Measurements from ENCODE around the gene PLXNA2.

The PLXNA2 gene

DNA sequence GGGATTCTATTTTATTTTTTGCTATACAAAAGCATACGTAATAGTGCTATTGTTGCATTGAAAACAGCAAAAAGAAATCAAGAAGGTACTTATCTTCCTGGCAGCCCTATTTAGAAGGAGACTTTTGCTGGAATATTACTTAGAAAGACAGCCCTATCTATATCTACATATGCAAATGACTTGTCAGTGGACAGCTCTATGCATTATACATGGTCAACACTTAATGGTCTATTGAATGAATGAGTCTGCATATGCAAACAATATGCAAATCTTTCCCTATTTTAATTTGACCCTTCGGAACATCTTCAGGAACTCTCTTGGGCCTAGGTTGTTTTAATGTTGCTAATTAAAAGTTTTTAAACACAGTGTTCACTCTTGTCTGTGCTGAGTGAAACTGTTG, 110.8 kb downstream of the PLXNA2 start:
- no peak for DNase-seq

DNA sequence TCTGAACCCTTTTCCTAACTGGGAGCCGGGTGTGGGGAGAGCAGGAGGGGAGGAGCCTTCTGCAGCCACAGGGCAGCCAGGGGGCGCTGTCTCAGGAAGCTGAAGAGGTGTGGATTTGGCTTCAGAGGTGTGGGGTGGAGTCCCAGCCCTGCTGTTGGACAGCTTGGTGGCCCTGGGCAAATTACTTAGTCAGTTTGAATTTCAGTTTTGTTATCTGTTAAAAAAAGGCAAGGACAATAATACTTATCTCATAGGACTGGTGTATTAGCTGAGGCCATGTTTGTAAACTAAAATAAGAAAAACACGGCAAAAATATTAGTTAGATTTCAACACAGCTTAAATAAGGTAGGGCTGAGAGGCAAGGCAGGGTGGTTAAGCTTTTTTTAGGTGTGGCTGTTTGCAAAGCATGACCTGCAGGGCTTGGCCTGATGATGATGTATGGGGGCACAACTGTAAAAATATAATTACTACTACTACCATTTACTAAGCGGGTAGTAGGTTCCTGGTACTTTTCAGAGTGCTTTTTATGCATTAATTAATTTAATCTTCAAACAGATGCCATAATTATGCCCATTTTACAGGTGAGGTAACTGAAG, 111.8 kb downstream of the PLXNA2 start:
- peak; percentile 41 for DNase-seq

DNA sequence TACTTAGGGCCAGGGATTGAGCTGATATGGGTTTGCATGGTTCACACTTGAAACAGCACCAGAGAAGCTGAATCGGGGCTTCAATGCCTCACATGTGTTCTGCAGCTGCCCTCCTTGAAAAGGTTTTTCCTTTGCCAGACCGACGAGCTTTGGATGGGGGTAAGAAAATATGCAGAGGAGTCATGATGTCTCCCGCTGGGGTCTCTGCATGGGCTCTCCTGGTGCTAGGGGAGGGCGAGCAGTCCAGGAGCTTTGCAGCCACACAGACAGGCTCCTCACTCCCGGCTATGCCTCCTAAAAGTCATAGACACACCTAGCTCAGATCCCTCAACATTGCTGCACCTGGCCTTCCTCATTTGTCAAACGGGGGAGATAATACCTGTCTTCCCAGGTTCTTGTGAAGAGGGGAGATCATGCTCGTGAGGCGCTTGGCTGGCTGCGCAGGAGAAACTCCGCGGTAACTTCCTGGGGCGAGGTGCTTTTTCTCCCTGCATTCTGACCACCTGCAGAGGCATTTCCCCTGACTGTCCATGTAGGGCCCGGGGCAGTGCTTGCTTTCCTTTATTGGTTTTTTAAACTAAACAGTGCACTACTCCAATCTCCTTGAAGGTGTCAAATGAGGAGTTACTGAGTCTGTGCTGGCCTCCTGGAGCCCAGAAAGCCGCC, 112.4 kb downstream of the PLXNA2 start:
- DNase-seq, result no peak

DNA sequence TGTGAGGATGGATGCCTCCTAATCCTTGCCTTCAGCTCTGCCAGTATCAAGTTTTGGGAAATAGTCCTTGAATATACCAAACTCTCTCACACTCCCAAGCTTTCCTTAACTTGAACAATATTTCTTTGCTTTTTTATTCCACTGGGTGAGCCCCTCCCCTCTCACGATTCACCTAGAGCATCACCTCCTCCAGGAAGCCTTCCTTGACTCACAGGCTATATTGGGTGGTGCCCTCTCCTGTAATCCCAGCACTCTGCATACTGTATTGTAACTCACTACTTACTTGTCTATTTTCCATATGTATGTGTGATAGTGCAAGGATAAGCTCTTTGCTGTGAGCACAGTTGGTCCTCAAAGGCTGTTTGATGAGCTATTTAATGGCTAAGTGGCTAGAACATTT, 114.7 kb downstream of the PLXNA2 start:
- DNase-seq, result no peak

DNA sequence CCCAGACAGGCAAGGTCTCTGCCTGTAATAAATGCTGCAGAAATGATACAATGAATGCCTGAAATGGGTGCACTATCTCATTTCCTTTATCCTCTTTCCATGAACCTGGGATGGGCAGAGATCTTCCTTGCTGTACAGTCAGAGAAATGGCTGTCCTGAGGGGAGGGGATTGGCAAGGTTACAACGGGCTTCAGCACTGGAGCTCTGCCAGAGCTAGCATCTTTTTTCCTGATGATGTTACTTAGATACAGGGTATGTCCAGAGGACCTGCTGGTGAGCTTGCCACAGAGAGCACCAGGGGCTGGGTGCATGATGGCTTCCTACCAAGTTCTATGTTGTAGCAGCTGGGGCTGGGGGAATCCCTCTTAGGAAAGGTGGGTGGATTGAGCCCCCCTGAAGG, 115.1 kb downstream of the PLXNA2 start:
- no peak for DNase-seq

DNA sequence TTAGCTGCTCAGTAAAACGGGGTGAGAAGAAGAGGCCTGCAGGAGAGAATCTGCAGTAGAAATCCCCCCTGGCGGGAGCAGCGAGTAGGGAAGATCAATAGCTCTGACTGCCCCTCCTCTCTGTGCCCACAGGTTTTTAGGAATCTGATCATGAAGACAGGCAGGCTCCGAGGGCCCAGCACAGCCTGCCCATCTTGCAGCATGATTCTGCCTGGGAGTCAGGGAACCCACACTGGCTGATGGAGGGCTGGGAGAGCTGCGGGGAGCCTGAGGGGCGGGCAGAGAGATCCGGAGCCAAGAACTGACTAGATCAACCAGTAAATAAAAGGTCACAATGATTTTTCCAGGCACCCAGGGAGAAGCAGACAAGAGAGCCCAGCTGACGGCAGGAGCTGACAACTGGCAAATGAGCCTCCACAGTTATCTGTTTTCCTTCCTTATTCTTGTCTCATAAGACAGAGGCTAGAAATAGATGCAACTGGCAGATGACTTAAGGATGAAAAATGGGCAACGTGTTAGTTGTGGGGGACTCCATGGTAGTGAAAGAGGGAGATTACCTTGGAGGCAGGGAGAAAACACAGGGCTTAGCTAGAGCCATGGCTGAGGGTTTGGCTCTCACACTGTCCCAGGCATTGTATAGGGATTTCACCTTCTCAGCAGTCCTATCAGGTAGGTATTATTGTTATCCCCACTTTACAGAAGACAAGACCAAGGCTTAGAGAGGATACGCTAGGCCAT, 116.2 kb downstream of the PLXNA2 start:
- DNase-seq, result no peak

DNA sequence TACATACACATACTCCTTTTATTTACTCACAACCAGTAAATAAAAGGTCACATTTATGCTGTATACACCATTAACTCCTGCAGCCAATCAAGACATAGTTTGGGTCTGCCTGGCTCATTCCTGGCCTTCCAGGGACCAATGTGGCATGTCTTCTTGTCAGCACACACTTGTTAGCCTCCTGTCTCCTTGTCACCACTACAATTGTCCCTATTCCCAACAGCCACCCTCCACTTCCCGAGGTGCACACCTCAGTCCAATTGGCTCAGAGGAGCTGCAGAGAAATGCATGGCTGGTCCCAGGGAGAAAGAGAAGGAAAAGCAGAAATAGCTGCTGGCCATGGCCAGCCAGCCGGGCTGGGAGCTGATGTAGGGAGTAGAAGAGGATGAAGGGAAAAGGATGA, 116.9 kb downstream of the PLXNA2 start:
- DNase-seq, result no peak

DNA sequence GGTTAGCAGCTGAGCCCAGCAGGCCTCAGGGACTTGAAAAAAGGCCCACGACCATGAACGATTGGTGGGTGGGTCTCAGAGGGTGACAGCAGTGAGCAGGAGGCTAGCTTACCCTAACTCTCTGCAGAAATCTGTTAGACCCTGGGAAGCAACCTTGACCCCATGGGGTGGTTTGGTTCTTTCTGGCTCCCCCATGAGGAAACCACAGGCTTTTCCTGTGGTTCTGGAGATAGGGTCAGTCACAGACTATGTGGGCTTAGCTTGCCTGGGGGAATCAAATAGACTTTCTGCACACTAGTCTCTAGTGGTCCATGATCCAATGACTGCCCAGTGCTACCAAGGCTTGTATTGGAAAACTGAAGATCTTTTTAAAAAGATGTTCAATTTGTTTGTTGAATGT, 118.1 kb downstream of the PLXNA2 start:
- no peak for DNase-seq

DNA sequence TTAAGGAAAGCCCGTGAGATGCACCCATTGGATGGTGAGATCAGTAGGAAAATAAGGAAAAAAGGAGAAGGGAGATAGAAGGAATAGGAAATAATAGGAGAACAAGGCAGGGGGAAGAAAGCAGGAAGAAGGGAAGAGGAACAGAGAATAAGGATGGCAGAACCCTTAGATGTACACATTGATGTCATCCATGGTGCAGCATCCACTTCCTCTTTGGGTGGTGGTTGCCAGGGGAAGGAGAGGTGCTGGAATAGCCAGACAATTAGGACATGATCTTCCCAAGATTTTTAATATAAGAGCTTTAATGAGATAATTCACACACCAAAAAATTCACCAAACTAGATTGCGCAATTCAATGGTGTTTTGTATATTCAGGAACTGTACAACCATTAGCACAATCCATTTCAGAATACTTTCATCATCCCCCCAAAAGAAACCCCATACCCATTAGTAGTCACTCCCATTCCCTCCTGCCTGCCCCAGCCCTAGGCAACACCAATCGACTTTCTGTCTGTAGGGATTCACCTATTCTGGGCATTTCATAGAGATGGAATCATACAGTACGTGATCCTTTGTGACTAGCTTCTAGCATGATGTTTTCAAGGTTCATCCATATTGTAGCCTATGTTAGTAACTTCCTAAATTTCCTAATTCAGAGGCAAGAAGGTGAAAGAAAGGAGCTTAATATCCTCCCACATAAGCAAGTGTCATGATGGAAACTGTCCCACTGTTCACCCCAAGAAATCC, 121.4 kb downstream of the PLXNA2 start:
- no peak for DNase-seq

DNA sequence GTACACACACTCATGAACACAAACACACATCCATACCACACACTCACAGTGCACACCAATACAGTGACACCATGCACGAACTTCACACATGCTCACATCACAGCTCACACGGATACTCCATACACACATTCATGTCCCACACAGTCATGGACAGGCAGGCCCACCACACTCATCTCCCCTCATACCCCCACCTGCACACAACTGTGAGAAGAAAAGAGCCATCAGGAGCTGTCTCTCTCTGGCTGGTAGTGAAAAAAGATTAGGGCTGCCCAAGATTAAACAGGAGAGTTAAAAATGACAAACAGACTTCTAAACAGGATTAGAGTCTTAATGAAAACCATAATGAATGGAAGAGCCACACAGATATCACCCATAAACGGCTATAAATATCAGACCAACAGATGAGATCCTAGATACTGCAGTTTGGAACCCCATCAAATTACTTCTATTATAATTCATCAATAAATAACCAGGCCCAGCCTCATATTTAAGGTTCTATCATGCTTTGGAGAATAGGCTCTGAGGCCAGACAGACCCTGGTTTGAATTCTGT, 122.3 kb downstream of the PLXNA2 start:
- no peak for DNase-seq

DNA sequence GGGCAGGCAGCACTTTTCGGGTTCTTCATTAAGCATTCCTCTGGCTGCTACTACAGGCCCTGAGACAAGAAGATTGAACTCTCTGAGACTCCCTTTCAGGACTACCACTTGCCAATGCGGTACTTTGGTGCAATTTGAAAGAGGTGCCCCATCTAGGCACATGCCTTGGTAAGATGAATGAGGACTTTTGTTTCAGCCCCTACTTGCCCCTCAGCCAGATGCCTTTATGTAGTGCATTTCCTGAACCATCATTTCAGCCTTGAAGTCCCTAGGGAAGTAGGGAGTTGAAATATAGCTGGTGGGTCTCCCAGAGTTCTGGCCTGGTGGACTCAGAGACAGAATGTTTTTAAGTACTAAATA, 123.8 kb downstream of the PLXNA2 start:
- no peak for DNase-seq

DNA sequence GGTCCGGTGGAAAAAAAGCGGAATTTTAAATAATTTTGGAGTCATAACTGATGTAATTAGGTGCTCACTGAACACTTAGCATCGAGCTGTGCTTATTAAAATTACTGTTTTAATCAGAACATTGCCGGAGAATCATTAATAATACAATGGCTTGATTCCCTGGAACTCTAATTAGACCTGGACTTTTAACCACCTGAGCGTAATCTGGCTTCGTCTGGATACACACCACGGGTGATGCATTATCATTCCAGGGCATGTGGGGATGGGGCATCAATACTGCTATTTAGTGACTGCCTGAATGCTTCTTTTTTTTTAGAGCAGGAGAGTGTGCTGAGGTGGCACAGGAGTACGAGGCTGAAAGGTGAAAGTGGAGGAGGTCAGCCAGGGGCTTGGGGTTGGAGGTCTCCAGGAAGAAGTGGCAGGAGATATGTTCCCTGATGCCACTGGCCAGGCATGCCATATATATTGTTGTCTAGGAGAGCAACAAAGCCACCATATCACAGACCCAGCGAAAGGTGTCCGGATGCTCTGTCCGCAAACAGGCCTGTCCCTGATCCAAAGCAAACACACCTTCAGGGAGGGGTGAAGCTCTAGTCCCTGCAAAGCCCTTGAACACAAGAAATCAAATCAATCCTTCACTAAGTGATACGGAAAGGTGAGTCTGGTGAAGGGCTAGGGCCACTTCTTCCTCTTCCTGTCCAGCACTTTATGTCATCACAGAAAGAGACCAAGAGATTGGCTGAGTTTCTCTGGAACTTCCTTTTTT, 125.2 kb downstream of the PLXNA2 start:
- no peak for DNase-seq

DNA sequence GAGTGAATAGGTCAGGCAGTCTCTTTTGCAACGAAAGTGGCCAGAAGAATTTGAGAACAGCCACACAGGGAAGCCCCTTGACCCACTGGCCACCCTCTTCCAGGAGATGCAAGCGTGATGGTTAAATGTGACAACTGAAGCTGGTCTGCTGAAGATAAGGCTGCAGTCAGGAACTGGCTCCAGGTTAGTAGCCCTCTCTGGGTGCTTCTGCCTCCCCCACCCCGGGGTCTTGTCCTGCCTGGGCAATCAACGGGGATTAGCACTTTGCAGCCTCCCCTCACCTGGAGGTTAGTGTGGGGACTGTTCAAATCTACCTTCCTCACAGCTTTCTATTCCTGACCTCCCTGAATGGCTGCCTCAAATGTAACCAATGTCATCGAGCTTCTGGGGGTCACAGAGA, 125.9 kb downstream of the PLXNA2 start:
- DNase-seq, result no peak

DNA sequence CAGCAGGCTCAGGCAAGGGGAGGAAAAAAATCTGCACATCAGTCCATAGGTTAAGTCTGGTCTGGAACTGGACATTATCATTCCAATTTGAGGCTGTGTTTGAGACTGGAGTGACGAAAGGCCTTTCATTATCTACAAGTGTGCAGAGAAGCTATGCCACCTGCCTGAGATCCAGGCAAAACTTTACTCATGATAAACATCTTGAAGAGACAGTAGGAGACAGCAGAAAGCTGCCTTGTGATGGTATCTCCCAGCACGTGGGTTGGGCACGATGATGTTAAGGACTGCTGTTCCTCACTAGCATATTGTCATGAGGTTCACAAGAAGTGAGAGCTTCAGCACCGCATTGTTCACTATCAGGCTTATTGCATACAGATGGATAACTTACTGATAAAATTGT, 126.4 kb downstream of the PLXNA2 start:
- no peak for DNase-seq

DNA sequence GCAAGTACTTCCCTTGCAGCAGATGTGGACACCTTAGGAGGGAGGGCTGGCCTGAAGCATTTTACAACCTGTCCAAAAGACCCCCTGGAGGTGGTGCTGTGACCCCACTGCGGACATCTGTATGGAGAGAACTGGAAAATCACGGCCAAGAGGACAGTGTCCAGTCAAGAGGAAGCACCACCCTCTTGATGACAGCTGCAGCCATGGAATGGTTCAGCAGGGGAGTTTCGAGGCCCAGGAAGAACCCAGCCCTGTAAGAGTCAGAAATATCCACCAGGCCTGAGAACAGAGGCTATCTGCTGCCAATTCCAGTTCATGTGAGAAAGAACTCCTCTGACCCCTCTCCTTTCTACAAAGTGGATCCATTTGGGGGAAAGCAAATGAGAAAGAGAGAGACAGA, 126.8 kb downstream of the PLXNA2 start:
- DNase-seq, result no peak

DNA sequence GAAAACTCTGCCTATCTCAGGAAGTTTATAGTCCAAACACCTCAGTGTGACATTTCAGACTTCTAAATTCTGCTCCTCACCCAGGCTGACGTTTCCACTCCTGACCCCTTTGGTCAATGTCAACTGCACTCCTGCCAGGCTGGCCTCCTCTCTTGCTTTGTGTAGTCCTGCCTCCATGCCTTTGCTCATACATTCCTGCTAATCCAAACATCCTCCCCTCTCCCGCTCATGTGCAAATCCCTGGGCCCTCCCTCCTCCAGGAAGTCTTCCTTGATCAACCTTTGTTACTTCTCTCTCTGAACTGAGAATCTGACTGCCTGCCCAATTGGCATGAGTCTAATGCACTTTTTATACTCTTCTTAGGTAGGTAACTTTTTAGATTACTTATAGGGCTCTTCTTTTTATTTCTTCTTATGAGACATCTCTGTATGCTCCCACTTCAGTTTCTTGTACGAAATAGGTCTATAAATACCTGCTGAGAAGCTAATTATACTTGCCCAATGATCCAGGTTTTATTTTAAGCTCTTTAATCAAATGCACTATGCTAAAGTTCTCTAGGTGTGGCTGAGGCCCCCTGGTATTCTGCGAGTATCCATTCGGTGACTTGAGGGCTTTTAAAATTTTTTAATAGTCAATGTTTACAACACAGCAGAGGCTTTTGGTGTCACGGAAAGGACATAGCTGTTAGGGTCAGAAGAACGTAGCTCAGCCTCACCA, 128.1 kb downstream of the PLXNA2 start:
- DNase-seq, result no peak

DNA sequence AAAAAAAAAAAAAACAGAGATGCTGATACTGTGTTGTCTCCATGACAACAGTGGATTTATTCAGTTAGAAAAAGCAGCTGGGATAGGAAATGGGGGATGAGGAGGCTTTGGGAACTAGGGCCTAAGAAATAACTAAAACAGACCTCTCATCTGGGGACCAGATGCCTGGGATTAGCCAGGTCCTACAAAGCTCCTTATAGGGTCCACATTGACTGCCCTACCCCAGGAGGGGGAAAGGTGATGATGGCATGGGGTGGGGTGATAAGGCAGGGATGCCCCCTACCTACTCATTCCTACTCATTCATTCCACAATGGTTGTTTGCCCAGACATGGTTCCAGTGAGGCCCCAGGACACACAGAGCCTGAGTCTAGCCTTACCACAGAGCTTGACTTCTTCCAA, 131.2 kb downstream of the PLXNA2 start:
- no peak for DNase-seq

DNA sequence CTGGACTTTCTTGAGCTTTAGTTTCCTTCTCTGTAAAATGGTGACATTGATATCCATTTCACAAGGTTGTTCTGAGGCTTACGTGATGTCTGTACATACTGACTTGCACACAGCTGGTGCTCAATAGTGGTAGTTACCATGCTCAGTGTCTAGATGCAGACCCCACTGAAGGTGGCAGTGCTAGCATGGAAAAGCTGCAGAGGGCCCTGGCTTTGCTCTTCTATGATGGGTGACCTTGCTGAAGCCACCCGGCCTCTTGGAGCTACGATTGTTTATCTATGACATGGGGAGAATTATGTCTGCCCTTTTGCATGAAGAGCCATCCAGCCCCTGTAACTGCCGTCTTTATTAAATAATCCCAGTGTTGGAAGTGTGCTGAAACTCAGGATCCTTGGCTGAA, 131.8 kb downstream of the PLXNA2 start:
- DNase-seq, result no peak

DNA sequence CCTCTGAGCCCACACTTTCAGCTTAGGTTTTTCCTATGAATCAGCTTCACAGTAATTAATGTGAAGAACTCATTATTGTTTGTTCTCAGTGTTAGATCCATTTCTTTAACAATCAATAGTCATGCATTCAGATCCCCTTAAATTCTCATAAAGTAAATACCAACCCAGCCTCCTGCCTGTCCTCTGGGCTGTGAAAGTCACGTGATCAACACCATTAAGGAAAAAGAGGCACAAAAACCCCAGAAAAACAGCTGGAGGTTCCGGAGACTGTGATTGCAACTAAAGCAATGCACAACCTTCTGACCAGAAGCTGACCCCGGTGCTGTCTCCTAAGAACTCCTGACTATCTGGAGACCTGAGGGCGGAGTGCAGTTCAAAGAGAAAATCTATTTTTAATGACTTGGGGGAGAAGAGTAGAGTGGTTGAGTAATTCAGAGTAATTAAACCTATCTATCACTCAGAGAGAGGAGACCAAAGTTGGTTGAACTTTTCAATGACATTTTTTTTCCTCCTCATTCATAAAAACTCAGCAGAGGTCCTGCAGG, 132.5 kb downstream of the PLXNA2 start:
- no peak for DNase-seq

DNA sequence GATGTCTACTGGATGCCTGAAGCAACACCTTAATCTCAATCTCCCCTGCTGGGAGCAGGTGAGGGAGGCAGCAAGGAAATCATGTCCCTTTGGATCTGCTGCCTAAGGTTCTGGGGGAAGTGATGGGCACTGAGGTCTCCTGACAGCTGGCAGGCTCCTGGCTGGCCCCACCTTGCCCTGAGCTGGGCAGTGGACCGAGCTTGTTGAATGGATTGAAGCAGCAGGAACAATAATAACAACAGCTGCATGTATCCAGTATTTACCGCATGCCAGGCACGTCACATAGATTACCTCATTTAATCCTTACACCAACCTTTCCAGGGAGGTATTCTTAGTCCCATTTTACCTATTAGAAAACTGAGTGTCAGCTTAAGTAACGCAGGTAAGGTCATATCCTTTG, 133.9 kb downstream of the PLXNA2 start:
- DNase-seq, result no peak

DNA sequence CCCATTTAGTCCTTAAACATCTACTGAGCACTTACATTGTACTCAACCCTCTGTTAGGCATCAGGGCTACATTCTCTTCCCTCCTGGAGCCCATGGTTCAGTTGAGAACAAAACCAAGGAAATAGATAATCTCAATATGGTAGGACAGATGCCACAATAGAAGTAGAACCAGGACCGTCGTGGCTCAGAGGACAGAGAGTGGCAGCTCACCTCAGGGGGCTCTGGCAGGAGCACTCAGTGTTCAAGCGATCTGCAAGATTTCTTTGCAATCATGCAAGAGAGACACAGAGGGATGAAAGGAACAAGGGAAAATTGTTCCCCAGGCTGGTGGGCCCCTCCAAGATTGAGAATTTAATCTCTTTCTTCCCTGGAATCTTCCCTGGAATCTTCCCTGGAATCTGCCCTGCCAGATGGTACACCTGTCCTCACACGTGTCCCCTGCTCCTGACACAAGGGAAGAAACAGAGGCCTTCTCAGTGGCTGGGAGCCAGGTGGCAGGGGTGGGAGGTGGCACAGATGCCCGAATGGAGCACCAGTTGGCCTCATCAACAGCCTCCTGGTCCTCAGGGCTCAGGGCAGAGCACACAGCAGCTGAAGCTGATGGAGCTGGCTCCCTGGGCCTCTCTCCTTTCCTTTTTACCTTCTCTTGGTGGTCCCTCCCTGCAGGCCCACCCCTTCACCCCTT, 135.4 kb downstream of the PLXNA2 start:
- no peak for DNase-seq
